K562 (cell line): ENCODE data around the gene CPT1C. TPM values are rescaled to one million over a fixed set of nuclear protein-coding genes. Genes with fewer than 3 reads are reported as not detected.

ENCODE experiments used
- CBX3 ChIP-seq, 2 experiments: IDR thresholded peaks; 1 replicate in 1 of 2; 2 replicates in 1 of 2; pipeline ENCODE4 v1.6.1; 2012; ENCODE audit warnings: inconsistent platforms in 2 of 2, low read length in 2 of 2, borderline replicate concordance in 1 of 2, control low read depth in 1 of 2
- CBX5 ChIP-seq: IDR thresholded peaks from 2 replicates; pipeline ENCODE4 v1.6.1; 2014; ENCODE audit warnings: low read depth, borderline replicate concordance
- GTF2F1 ChIP-seq: IDR thresholded peaks from 2 replicates; pipeline ENCODE4 v1.6.1; 2011; ENCODE audit warnings: low read depth, low read length, improper control_type of control experiment
- HMG20B ChIP-seq: fragments of 250-450 bp; sonication (Bioruptor Pico); IDR thresholded peaks from 2 replicates; pipeline ENCODE4 v1.5.0; 2021; ENCODE audit warnings: mild to moderate bottlenecking
- NFXL1 ChIP-seq: fragments of 450-650 bp; formaldehyde crosslinking; IDR thresholded peaks from 2 replicates; pipeline ENCODE4 v1.4.0; 2021; ENCODE audit warnings: mild to moderate bottlenecking
- RB1 ChIP-seq: fragments of 450-650 bp; IDR thresholded peaks from 2 replicates; pipeline ENCODE4 v1.6.1; 2017; ENCODE audit warnings: low read depth, mild to moderate bottlenecking
- RBM14 ChIP-seq: fragments of 200-400 bp; formaldehyde crosslinking; IDR thresholded peaks from 2 replicates; pipeline ENCODE4 v1.6.1; 2018; ENCODE audit warnings: low read depth, mild to moderate bottlenecking, low read length, moderate library complexity, borderline replicate concordance; ENCODE audit not compliant: insufficient read depth
- SMARCA4 ChIP-seq: fragments of 450-650 bp; IDR thresholded peaks from 2 replicates; pipeline ENCODE4 v1.6.1; 2016
- STAT5B ChIP-seq: fragments of 250-450 bp; sonication (Bioruptor Pico); IDR thresholded peaks from 2 replicates; pipeline ENCODE4 v1.8.0; 2021; ENCODE audit warnings: mild to moderate bottlenecking, inconsistent platforms
- TAF7 ChIP-seq: fragments of 450-650 bp; IDR thresholded peaks from 2 replicates; pipeline ENCODE4 v1.6.1; 2016; ENCODE audit warnings: missing genetic modification characterization, missing compliant biosample characterization
- TCF7 ChIP-seq: sonication (generic); IDR thresholded peaks from 2 replicates; pipeline ENCODE4 v1.6.1; 2016; ENCODE audit warnings: antibody characterized with exemption, borderline replicate concordance
- U2AF1 ChIP-seq: fragments of 200-400 bp; formaldehyde crosslinking; optimal IDR thresholded peaks from 2 replicates; pipeline ENCODE3; 2017; ENCODE audit warnings: mild to moderate bottlenecking, low read depth, low read length, moderate library complexity
- ZKSCAN3 ChIP-seq: fragments of 250-450 bp; sonication (Bioruptor Pico); IDR thresholded peaks from 2 replicates; pipeline ENCODE4 v1.4.0; 2020
- ZNF12 ChIP-seq: sonication (generic); formaldehyde crosslinking; IDR thresholded peaks from 2 replicates; pipeline ENCODE4 v1.4.0; 2020; ENCODE audit warnings: mild to moderate bottlenecking, missing genetic modification reagents
- ZNF184 ChIP-seq: sonication (generic); formaldehyde crosslinking; IDR thresholded peaks from 2 replicates; pipeline ENCODE4 v1.5.0; 2020; ENCODE audit warnings: missing genetic modification reagents
- ZNF444 ChIP-seq: fragments of 250-450 bp; sonication (Bioruptor Pico); IDR thresholded peaks from 2 replicates; pipeline ENCODE4 v1.4.0; 2020; ENCODE audit warnings: mild to moderate bottlenecking, moderate library complexity
- ZNF695 ChIP-seq: fragments of 450-650 bp; formaldehyde crosslinking; IDR thresholded peaks from 2 replicates; pipeline ENCODE4 v1.4.0; 2020; ENCODE audit warnings: mild to moderate bottlenecking, moderate library complexity
- polyA plus RNA-seq, 8 experiments: library from polyadenylated mRNA; depleted of rRNA in 4 of 8; stranded (reverse) in 5 of 8; unstranded in 3 of 8; fragments of >200 nt; fragmentation: Nextera tagmentation in 2 of 8; fragmentation: Illumina TruSeq in 1 of 8; extraction: Ambion mirVana in 2 of 8; extraction: Trizol in 1 of 8; gene quantifications; 2 replicates each; pipeline versions ENCODE4 v1.2.1 to v1.2.3, GENCODE V29; 2011 to 2014; ENCODE audit warnings: inconsistent platforms in 1 of 8, missing spikeins in 1 of 8
- total RNA-seq, 7 experiments: library from RNA; depleted of rRNA in 6 of 7; stranded (reverse); fragments of >200 nt in 6 of 7; fragmentation: Illumina TruSeq in 2 of 7; extraction: Trizol in 2 of 7; gene quantifications; 2 replicates each; pipeline versions ENCODE4 v1.2.1 to v1.2.3, GENCODE V29; 2011 to 2021; ENCODE audit warnings: low replicate concordance in 1 of 7
- TF ChIP-seq, protein P1 (sequence below): fragments of 250-450 bp; sonication (Bioruptor Pico); IDR thresholded peaks from 2 replicates; pipeline ENCODE4 v1.8.0; 2022; ENCODE audit warnings: moderate library complexity, mild to moderate bottlenecking, inconsistent platforms
- TF ChIP-seq, protein P2 (sequence below): fragments of 250-450 bp; sonication (Bioruptor Pico); IDR thresholded peaks from 2 replicates; pipeline ENCODE4 v1.5.0; 2020; ENCODE audit warnings: mild to moderate bottlenecking, borderline replicate concordance
- TF ChIP-seq, protein P3 (sequence below): fragments of 250-450 bp; sonication (Bioruptor Pico); IDR thresholded peaks from 2 replicates; pipeline ENCODE4 v1.8.0; 2021; ENCODE audit warnings: borderline replicate concordance, mild to moderate bottlenecking, moderate library complexity; ENCODE audit not compliant: poor library complexity, severe bottlenecking
- TF ChIP-seq, protein P4 (sequence below), 3 experiments: fragments of 200-800 bp in 1 of 3; fragments of 250-450 bp in 1 of 3; fragments of 450-650 bp in 1 of 3; sonication (Bioruptor Pico) in 1 of 3; sonication (Bioruptor generic) in 1 of 3; formaldehyde crosslinking in 1 of 3; IDR thresholded peaks; 2 replicates each; pipeline versions ENCODE4 v1.6.1 to v1.8.0; 2016 to 2022; ENCODE audit warnings: mild to moderate bottlenecking in 2 of 3, missing genetic modification characterization in 2 of 3, missing compliant biosample characterization in 1 of 3, moderate library complexity in 1 of 3

Gene CPT1C
- total and polyA plus RNA-seq, 9 of the 15 experiments (the other 6 are each of a cell fraction or from before 2014, with no cell fraction given) = 1.9 to 12.3 (median 3.0) TPM

DNA sequence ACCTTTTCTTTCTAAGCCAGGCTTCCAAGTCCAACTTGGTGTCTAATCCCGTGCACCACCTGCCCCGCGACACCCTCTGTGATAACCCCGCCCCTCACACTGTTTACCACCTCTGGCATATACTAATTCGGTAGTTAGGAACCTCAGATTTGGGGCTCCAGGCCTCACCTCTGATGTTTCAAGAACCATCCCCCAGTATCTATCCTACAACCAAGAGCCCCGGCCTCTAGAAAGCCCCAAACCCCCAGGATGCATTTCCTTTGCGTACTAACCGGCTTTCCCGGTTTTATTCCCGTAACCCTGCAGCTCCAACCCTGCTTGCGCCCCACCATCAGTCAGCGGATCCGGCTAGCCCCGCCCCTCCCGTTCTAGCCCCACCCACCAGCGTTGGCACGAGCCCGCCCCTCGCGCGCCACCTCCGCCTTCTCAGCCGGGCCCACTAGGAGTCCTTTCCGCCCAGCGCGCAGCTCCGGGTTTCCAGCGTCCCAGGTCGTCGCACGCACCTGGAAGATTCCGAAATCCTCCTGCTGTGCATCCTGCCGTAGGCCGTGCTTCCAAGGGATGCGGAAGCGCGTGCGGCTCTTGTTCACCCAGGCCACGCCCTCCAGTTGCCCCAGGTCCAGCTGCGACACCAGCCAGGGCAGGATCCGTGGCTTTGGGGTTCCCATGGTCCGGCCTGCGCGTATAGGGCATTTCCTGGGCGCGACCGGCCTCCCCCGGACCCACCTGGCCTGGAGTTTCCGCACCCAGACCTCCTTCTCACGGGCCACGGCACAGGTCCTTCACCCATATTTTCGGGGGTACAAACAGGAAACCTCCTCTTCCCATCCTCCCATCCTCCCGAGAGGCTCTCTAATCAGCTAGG lies 26.5 kb upstream of the CPT1C start (continued):
- TF ChIP-seq STAT5B (CRISPR knock-in tag) (no peak), CBX3 (IDR thresholded peaks at IDR 0.05; ENCODE audit: borderline replicate concordance in 1 of 2, low read length in 2 of 2) (no peak), ZNF12 (CRISPR knock-in tag) (no peak), ZNF184 (no peak), RB1 (peak; percentile 43; the same call in 1 of the 2 replicates), HMG20B (no peak), U2AF1 (no peak), RBM14 (no peak), CBX5 (no peak), ZNF444 (CRISPR knock-in tag) (no peak), SMARCA4 (no peak), ZNF695 (CRISPR knock-in tag) (no peak), TCF7 (no peak), TAF7 (no peak), NFXL1 (CRISPR knock-in tag) (no peak), ZKSCAN3 (CRISPR knock-in tag) (no peak), GTF2F1 (no peak)
- TF ChIP-seq, protein P1, sequence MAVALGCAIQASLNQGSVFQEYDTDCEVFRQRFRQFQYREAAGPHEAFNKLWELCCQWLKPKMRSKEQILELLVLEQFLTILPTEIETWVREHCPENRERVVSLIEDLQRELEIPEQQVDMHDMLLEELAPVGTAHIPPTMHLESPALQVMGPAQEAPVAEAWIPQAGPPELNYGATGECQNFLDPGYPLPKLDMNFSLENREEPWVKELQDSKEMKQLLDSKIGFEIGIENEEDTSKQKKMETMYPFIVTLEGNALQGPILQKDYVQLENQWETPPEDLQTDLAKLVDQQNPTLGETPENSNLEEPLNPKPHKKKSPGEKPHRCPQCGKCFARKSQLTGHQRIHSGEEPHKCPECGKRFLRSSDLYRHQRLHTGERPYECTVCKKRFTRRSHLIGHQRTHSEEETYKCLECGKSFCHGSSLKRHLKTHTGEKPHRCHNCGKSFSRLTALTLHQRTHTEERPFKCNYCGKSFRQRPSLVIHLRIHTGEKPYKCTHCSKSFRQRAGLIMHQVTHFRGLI (CRISPR knock-in tag) = no peak
- TF ChIP-seq, protein P2, sequence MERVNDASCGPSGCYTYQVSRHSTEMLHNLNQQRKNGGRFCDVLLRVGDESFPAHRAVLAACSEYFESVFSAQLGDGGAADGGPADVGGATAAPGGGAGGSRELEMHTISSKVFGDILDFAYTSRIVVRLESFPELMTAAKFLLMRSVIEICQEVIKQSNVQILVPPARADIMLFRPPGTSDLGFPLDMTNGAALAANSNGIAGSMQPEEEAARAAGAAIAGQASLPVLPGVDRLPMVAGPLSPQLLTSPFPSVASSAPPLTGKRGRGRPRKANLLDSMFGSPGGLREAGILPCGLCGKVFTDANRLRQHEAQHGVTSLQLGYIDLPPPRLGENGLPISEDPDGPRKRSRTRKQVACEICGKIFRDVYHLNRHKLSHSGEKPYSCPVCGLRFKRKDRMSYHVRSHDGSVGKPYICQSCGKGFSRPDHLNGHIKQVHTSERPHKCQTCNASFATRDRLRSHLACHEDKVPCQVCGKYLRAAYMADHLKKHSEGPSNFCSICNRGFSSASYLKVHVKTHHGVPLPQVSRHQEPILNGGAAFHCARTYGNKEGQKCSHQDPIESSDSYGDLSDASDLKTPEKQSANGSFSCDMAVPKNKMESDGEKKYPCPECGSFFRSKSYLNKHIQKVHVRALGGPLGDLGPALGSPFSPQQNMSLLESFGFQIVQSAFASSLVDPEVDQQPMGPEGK = no peak
- TF ChIP-seq, protein P3, sequence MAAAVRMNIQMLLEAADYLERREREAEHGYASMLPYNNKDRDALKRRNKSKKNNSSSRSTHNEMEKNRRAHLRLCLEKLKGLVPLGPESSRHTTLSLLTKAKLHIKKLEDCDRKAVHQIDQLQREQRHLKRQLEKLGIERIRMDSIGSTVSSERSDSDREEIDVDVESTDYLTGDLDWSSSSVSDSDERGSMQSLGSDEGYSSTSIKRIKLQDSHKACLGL (CRISPR knock-in tag) = no peak
- TF ChIP-seq, protein P4, sequence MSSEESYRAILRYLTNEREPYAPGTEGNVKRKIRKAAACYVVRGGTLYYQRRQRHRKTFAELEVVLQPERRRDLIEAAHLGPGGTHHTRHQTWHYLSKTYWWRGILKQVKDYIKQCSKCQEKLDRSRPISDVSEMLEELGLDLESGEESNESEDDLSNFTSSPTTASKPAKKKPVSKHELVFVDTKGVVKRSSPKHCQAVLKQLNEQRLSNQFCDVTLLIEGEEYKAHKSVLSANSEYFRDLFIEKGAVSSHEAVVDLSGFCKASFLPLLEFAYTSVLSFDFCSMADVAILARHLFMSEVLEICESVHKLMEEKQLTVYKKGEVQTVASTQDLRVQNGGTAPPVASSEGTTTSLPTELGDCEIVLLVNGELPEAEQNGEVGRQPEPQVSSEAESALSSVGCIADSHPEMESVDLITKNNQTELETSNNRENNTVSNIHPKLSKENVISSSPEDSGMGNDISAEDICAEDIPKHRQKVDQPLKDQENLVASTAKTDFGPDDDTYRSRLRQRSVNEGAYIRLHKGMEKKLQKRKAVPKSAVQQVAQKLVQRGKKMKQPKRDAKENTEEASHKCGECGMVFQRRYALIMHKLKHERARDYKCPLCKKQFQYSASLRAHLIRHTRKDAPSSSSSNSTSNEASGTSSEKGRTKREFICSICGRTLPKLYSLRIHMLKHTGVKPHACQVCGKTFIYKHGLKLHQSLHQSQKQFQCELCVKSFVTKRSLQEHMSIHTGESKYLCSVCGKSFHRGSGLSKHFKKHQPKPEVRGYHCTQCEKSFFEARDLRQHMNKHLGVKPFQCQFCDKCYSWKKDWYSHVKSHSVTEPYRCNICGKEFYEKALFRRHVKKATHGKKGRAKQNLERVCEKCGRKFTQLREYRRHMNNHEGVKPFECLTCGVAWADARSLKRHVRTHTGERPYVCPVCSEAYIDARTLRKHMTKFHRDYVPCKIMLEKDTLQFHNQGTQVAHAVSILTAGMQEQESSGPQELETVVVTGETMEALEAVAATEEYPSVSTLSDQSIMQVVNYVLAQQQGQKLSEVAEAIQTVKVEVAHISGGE (CRISPR knock-in tag; IDR thresholded peaks at IDR 0.05) = peak in 1 of 3 experiments; percentile 81; a peak in 3 of 6 replicates
